ENCODE data around the gene USP11. TPM values are rescaled to one million over a fixed set of nuclear protein-coding genes. Genes with fewer than 3 reads are reported as not detected.

The USP11 gene
- polyA plus RNA-seq, 1 experiment: 39.9 TPM

GRCh38 chrX:47240619-47241018, 7.8 kb downstream of the USP11 start:
- DNase-seq (ENCODE audit: low read depth): no peak
- no peak overlapping the region for H3K4me3 ChIP-seq (ENCODE audit: low read depth, low read length)
- no peak for TF ChIP-seq CTCF (IDR thresholded peaks at IDR 0.05; ENCODE audit: insufficient read depth, low read depth, low read length)
- POLR2A ChIA-PET: no interaction called here
- H3K27me3 ChIP-seq (ENCODE audit: control insufficient read depth, insufficient read depth, low read length): no peaks in the 10 kb centered on the region
- peaks cover 25% of the 10 kb centered on the region for H3K36me3 ChIP-seq (ENCODE audit: control insufficient read depth, insufficient read depth, low read length)
- CTCF ChIA-PET: no interaction called here

GRCh38 chrX:47241201-47242011, 8.6 kb downstream of the USP11 start:
- no peaks in the 10 kb centered on the region for H3K27me3 ChIP-seq (ENCODE audit: control insufficient read depth, insufficient read depth, low read length)
- DNase-seq (ENCODE audit: low read depth): no peak
- POLR2A ChIA-PET: no interaction called here
- H3K36me3 ChIP-seq (ENCODE audit: control insufficient read depth, insufficient read depth, low read length): peaks cover 25% of the 10 kb centered on the region
- CTCF ChIA-PET: no interaction called here
- no peak overlapping the region for H3K4me3 ChIP-seq (ENCODE audit: low read depth, low read length)
- TF ChIP-seq CTCF (IDR thresholded peaks at IDR 0.05; ENCODE audit: insufficient read depth, low read depth, low read length): no peak

- CTCF ChIA-PET: no interaction called here
- no peak overlapping the region for H3K4me3 ChIP-seq (ENCODE audit: low read depth, low read length)
- H3K36me3 ChIP-seq (ENCODE audit: control insufficient read depth, insufficient read depth, low read length): peaks cover 25% of the 10 kb centered on the region
- no peak for TF ChIP-seq CTCF (IDR thresholded peaks at IDR 0.05; ENCODE audit: insufficient read depth, low read depth, low read length)
- POLR2A ChIA-PET: no interaction called here
- no peaks in the 10 kb centered on the region for H3K27me3 ChIP-seq (ENCODE audit: control insufficient read depth, insufficient read depth, low read length)
- no peak for DNase-seq (ENCODE audit: low read depth)
Measured at GRCh38 chrX:47242321-47242720, 9.5 kb downstream of the USP11 start.

GRCh38 chrX:47243351-47243750, 10.5 kb downstream of the USP11 start:
- DNase-seq (ENCODE audit: low read depth): no peak
- H3K27me3 ChIP-seq (ENCODE audit: control insufficient read depth, insufficient read depth, low read length): no peaks in the 10 kb centered on the region
- ChIA-PET POLR2A (no interaction called here), CTCF (no interaction called here)
- H3K4me3 ChIP-seq (ENCODE audit: low read depth, low read length): no peak overlapping the region
- H3K36me3 ChIP-seq (ENCODE audit: control insufficient read depth, insufficient read depth, low read length): peaks cover 27% of the 10 kb centered on the region
- TF ChIP-seq CTCF (IDR thresholded peaks at IDR 0.05; ENCODE audit: insufficient read depth, low read depth, low read length): no peak

GRCh38 chrX:47244676-47245075, 11.9 kb downstream of the USP11 start:
- no peak overlapping the region for H3K4me3 ChIP-seq (ENCODE audit: low read depth, low read length)
- TF ChIP-seq CTCF (IDR thresholded peaks at IDR 0.05; ENCODE audit: insufficient read depth, low read depth, low read length): no peak
- no peaks in the 10 kb centered on the region for H3K27me3 ChIP-seq (ENCODE audit: control insufficient read depth, insufficient read depth, low read length)
- H3K36me3 ChIP-seq (ENCODE audit: control insufficient read depth, insufficient read depth, low read length): peaks cover 27% of the 10 kb centered on the region
- CTCF ChIA-PET: interaction anchor here (0.7 to 1.3 kb wide), 2 partner anchors 32 to 68 kb away, joined by 3 to 4 read pairs; no protein-coding TSS in a partner anchor
- no peak for DNase-seq (ENCODE audit: low read depth)
- POLR2A ChIA-PET: no interaction called here

All from BJ (cell line).